Ishikawa (cell line): Measurements from ENCODE around the gene MYH7B.

ENCODE experiments used
- CEBPB ChIP-seq: IDR thresholded peaks from 2 replicates; pipeline ENCODE4 v1.6.1; 2012
- CREB1 ChIP-seq: IDR thresholded peaks from 2 replicates; pipeline ENCODE4 v1.6.1; 2012; ENCODE audit warnings: low read depth
- EGR1 ChIP-seq: IDR thresholded peaks from 2 replicates; pipeline ENCODE4 v1.6.1; 2012
- EP300 ChIP-seq: IDR thresholded peaks from 2 replicates; pipeline ENCODE4 v1.6.1; 2012; ENCODE audit warnings: borderline replicate concordance
- FOXM1 ChIP-seq: IDR thresholded peaks from 2 replicates; pipeline ENCODE4 v1.6.1; 2012; ENCODE audit warnings: low read depth, borderline replicate concordance
- NFIC ChIP-seq: IDR thresholded peaks from 2 replicates; pipeline ENCODE4 v1.6.1; 2012
- RAD21 ChIP-seq: IDR thresholded peaks from 2 replicates; pipeline ENCODE4 v1.6.1; 2012; ENCODE audit warnings: low read depth
- TAF1 ChIP-seq: IDR thresholded peaks from 2 replicates; pipeline ENCODE4 v1.6.1; 2012; ENCODE audit warnings: low read depth, mild to moderate bottlenecking
- TCF12 ChIP-seq: IDR thresholded peaks from 2 replicates; pipeline ENCODE4 v1.6.1; 2012; ENCODE audit warnings: low read depth
- TEAD4 ChIP-seq: IDR thresholded peaks from 2 replicates; pipeline ENCODE4 v1.6.1; 2012
- YY1 ChIP-seq: IDR thresholded peaks from 2 replicates; pipeline ENCODE4 v1.6.1; 2012; ENCODE audit warnings: low read depth
- ZBTB7A ChIP-seq: IDR thresholded peaks from 2 replicates; pipeline ENCODE4 v1.6.1; 2012; ENCODE audit warnings: low read depth
- TF ChIP-seq, protein P1 (sequence below): IDR thresholded peaks from 2 replicates; pipeline ENCODE4 v1.6.1; 2012
- TF ChIP-seq, protein P2 (sequence below): IDR thresholded peaks from 2 replicates; pipeline ENCODE4 v1.6.1; 2012
- TF ChIP-seq, protein P3 (sequence below): IDR thresholded peaks from 2 replicates; pipeline ENCODE4 v1.6.1; 2012; ENCODE audit warnings: low read depth, mild to moderate bottlenecking

Gene MYH7B

DNA sequence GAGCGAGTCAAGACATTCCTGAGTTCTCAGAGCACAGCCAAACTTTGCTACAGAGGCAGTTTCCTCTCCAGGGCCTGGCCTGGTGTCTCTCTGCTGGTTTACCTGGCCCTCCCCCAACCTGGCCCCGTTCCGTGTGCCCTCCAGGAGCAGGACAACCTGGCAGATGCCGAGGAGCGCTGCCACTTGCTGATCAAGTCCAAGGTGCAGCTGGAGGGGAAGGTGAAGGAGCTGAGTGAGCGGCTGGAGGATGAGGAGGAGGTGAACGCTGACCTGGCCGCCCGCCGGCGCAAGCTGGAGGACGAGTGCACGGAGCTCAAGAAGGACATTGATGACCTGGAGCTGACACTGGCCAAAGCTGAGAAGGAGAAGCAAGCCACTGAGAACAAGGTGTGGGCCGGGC, 39.5 kb downstream of the MYH7B start:
- TF ChIP-seq, protein P1, sequence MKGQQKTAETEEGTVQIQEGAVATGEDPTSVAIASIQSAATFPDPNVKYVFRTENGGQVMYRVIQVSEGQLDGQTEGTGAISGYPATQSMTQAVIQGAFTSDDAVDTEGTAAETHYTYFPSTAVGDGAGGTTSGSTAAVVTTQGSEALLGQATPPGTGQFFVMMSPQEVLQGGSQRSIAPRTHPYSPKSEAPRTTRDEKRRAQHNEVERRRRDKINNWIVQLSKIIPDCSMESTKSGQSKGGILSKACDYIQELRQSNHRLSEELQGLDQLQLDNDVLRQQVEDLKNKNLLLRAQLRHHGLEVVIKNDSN: no peak
- TF ChIP-seq FOXM1 (no peak), YY1 (no peak), NFIC (no peak), CEBPB (no peak), TCF12 (no peak), EGR1 (no peak), EP300 (no peak), TEAD4 (no peak), CREB1 (no peak)
- TF ChIP-seq, protein P2, sequence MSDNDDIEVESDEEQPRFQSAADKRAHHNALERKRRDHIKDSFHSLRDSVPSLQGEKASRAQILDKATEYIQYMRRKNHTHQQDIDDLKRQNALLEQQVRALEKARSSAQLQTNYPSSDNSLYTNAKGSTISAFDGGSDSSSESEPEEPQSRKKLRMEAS: no peak

DNA sequence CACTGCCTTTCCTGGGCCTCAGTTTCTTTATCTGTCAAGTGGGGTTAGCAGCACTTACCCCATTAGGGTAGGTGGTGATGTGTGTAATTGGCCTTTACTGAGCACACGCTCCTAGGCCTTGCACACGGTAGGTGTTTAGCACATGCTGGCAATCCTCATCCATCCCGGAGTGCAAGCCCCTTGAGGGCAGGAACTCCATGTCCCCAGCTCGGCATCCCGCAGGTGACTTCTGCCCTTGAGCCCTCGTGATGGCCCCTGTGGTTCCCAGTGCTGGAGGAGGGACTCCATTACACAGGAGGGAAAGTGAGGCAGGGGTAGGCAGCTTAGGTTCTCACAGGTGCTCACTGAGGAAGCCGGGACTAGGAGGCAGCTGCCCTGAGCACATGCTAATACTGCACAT, 40.0 kb downstream of the MYH7B start:
- TF ChIP-seq EP300 (no peak), CEBPB (no peak), RAD21 (no peak), FOXM1 (no peak), CREB1 (no peak), TEAD4 (no peak), TAF1 (no peak)
- TF ChIP-seq, protein P3, sequence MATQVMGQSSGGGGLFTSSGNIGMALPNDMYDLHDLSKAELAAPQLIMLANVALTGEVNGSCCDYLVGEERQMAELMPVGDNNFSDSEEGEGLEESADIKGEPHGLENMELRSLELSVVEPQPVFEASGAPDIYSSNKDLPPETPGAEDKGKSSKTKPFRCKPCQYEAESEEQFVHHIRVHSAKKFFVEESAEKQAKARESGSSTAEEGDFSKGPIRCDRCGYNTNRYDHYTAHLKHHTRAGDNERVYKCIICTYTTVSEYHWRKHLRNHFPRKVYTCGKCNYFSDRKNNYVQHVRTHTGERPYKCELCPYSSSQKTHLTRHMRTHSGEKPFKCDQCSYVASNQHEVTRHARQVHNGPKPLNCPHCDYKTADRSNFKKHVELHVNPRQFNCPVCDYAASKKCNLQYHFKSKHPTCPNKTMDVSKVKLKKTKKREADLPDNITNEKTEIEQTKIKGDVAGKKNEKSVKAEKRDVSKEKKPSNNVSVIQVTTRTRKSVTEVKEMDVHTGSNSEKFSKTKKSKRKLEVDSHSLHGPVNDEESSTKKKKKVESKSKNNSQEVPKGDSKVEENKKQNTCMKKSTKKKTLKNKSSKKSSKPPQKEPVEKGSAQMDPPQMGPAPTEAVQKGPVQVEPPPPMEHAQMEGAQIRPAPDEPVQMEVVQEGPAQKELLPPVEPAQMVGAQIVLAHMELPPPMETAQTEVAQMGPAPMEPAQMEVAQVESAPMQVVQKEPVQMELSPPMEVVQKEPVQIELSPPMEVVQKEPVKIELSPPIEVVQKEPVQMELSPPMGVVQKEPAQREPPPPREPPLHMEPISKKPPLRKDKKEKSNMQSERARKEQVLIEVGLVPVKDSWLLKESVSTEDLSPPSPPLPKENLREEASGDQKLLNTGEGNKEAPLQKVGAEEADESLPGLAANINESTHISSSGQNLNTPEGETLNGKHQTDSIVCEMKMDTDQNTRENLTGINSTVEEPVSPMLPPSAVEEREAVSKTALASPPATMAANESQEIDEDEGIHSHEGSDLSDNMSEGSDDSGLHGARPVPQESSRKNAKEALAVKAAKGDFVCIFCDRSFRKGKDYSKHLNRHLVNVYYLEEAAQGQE: no peak
- TF ChIP-seq, protein P2: no peak

DNA sequence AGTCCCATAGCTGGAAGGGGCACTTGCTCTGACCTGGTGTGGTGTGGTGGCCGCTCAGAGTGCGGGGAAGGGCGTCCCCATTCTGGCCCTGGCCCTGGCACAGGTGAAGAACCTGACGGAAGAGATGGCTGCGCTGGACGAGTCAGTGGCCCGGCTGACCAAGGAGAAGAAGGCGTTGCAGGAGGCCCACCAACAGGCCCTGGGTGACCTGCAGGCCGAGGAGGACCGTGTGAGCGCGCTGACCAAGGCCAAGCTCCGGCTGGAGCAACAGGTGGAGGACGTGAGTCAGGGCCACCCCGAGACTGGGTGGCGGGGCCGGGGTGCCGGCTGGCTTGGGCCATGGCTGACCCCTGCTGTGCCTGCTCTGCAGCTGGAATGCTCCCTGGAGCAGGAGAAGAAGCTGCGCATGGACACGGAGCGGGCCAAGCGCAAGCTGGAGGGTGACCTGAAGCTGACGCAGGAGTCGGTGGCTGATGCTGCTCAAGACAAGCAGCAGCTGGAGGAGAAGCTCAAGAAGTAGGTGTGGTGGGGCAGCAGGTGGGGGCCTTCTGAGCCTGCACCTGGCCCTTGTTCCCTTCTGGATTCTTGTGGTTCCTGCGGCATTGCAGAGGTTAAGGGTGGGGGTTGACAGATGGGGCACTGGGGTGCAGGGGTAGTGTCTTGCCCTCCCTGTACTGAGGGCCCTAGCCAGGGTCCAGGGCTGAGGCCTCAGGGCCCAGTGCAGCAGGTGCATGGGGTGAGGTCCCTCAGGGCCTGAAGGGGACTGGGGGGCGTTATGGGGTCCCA, 40.8 kb downstream of the MYH7B start:
- TF ChIP-seq TCF12 (no peak), EGR1 (no peak)

DNA sequence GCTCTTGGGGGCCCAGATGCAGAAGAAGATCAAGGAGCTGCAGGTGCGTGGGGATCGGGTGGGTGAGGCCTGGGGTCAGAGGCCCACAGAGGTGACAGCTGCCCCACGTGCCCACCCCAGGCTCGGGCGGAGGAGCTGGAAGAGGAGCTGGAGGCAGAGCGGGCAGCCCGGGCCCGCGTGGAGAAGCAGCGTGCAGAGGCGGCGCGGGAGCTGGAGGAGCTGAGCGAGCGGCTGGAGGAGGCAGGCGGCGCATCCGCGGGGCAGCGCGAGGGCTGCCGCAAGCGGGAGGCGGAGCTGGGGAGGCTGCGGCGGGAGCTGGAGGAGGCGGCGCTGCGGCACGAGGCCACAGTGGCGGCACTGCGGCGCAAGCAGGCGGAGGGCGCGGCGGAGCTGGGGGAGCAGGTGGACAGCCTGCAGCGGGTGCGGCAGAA, 41.5 kb downstream of the MYH7B start:
- TF ChIP-seq ZBTB7A (no peak), YY1 (no peak), EGR1 (no peak), CREB1 (no peak)

DNA sequence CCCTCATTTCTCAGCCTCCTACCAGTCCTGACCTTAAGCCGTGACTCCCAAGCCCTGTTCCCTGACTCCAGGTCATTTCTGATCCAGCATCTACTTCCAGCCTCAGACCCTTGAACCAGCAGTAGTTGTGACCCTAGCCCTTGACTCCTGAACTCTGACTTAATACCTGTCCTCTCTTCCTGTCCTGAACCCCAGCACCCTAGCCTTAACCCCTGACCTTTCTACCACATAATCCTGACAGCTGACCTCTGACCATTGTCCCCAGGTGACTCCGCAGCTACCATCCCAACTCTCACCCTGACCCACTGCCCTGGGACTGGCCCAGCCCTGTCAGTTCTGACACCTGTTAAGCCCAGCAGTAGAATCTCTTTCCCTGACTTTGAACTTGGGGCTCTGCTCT, 42.1 kb downstream of the MYH7B start:
- TF ChIP-seq RAD21 (no peak), CREB1 (no peak), TEAD4 (no peak), EP300 (no peak), TAF1 (no peak), TCF12 (no peak)
- TF ChIP-seq, protein P1: no peak
- TF ChIP-seq, protein P2: no peak

DNA sequence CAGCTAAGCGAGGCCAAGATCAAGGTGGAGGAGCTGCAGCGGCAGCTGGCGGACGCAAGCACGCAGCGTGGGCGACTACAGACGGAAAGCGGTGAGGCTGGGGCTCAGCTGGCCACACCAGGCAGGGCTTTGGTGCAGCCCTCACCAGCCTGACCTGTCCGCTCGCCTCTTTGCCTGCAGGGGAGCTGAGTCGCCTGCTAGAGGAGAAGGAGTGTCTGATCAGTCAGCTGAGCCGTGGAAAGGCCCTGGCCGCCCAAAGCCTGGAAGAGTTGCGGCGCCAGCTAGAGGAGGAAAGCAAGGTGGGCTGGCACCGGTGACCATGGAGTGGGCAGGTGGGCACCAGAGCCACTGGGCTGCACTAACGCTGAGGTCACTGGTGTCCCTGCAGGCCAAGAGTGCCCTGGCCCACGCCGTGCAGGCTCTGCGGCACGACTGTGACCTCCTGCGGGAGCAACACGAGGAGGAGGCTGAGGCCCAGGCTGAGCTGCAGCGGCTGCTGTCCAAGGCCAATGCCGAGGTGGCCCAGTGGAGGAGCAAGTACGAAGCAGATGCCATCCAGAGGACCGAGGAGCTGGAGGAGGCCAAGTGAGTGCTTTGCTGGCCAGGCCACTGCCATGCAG, 42.8 kb downstream of the MYH7B start:
- 0 out of 2 replicates have a peak, but pooled peaks have one; percentile 7 for TF ChIP-seq RAD21
- no peak for TF ChIP-seq CEBPB

DNA sequence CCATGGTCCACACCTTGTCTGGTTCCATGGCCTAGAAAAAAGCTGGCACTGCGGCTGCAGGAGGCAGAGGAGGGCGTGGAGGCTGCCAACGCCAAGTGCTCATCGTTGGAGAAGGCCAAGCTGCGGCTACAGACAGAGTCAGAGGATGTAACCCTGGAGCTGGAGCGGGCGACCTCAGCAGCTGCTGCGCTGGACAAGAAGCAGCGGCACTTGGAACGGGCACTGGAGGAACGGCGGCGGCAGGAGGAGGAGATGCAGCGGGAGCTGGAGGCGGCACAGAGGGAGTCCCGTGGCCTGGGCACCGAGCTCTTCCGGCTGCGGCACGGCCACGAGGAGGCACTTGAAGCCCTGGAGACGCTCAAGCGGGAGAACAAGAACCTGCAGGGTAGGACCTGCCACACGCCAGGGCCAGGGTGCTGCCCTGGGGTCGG, 43.4 kb downstream of the MYH7B start:
- TF ChIP-seq TEAD4: no peak
- no peak for TF ChIP-seq TAF1
- no peak for TF ChIP-seq RAD21
- TF ChIP-seq, protein P2: no peak
- no peak for TF ChIP-seq EP300
- no peak for TF ChIP-seq EGR1
- no peak for TF ChIP-seq CEBPB
- TF ChIP-seq NFIC: no peak
- TF ChIP-seq, protein P1: no peak
- TF ChIP-seq CREB1: no peak
- no peak for TF ChIP-seq FOXM1
- TF ChIP-seq, protein P3: no peak
- no peak for TF ChIP-seq YY1
- TF ChIP-seq TCF12: no peak
- TF ChIP-seq ZBTB7A: no peak
